Measurements from ENCODE around the gene TRPM2. TPM values are rescaled to one million over a fixed set of nuclear protein-coding genes. Genes with fewer than 3 reads are reported as not detected.

The TRPM2 gene
- total and polyA plus RNA-seq, 2 of the 8 experiments (the other 6 are each of a cell fraction or from before 2014, with no cell fraction given): 0.27 to 0.28 TPM

DNA sequence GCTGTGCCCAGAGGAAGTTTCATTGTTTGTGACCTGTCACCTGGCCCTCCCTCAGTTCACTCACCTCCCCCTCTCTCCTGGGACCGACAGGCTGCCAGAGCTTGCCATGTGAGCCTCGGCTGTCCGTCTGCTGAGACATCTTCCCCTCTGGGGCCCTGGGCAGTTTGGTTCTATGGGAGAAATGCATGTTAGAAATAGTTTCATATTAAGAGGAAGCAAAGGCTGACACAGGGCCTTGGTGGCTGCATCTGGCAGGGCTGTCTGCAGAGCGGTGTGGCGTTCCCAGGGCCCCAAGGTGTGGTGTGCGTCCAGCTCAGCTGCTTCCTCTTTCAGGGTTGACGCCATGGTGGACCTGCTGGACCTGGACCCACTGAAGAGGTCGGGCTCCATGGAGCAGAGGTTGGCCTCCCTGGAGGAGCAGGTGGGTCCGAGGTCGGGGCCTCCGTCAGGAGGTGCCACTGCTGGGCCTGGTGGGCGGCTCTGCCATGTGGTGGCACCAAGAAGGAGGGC is 69.9 kb downstream of the TRPM2 start:
- ChIA-PET CTCF (ENCODE audit: partially characterized antibody) (no interaction called here), POLR2A (ENCODE audit: partially characterized antibody) (no interaction called here)
- H2BK20ac ChIP-seq (ENCODE audit: low read length): no peak overlapping the region
- H2BK5ac ChIP-seq (ENCODE audit: low read depth, low read length): no peak overlapping the region
- H2AFZ ChIP-seq (ENCODE audit: low read length): no peak overlapping the region
- FAIRE-seq: no peak
- H3K56ac ChIP-seq (replicated peaks; ENCODE audit: insufficient read length, low read depth, low read length): no peak overlapping the region
- no peak overlapping the region for H3K14ac ChIP-seq (ENCODE audit: insufficient read length)
- no peak overlapping the region for H2BK12ac ChIP-seq (ENCODE audit: low read depth, low read length)
- peaks cover 8 to 13% of the 10 kb centered on the region in 2 experiments for H3K9me3 ChIP-seq (ENCODE audit: insufficient read depth in 2 of 2, low read depth in 1 of 2, low read length in 1 of 2)
- H3K79me2 ChIP-seq (ENCODE audit: control insufficient read depth in 1 of 2, insufficient read depth in 2 of 2, low read length in 2 of 2): no peaks in the 10 kb centered on the region
- H3K9ac ChIP-seq (replicated peaks in 1 of 4; ENCODE audit: extremely low read depth in 1 of 4, low read depth in 3 of 4, low read length in 3 of 4): no peak overlapping the region
- no peak overlapping the region for H3K4ac ChIP-seq (replicated peaks; ENCODE audit: insufficient read length, low read depth, low read length)
- H4K91ac ChIP-seq (replicated peaks; ENCODE audit: insufficient read length, low read length): no peak overlapping the region
- 88% methylated on average over 12 of the region's 12 CpGs; no CpG with 5 or more reads in 1 of the 2 experiments for WGBS, 2 experiments (ENCODE audit: extremely low coverage in 1 of 2, insufficient coverage in 1 of 2, insufficient read length in 1 of 2, insufficient replicate concordance in 2 of 2, low coverage in 1 of 2, low lambda C conversion rate in 2 of 2, missing lambda C conversion rate in 1 of 2)
- no peak for DNase-seq (ENCODE audit: low read depth in 1 of 2, low spot score in 2 of 2)
- H3K23me2 ChIP-seq (ENCODE audit: low read depth, low read length): peaks cover 10% of the 10 kb centered on the region; the same call in 1 of the 2 replicates
- H3K79me1 ChIP-seq (ENCODE audit: low read depth, low read length): no peaks in the 10 kb centered on the region
- no peak overlapping the region for H3K4me3 ChIP-seq (ENCODE audit: extremely low read depth in 1 of 4, insufficient read depth in 2 of 4, low read depth in 3 of 4, low read length in 4 of 4)
- no peaks in the 10 kb centered on the region; a peak in 2 of 7 replicates for H3K4me1 ChIP-seq (replicated peaks in 1 of 4; ENCODE audit: control insufficient read depth in 3 of 4, insufficient read depth in 4 of 4, low read length in 3 of 4)
- H2AK5ac ChIP-seq (ENCODE audit: low read depth, low read length): no peak overlapping the region
- H3K18ac ChIP-seq (ENCODE audit: extremely low read depth, low read length): no peak overlapping the region
- no peak overlapping the region for H4K5ac ChIP-seq (ENCODE audit: insufficient read length, low read depth, low read length)
- peaks cover 0 to 6% of the 10 kb centered on the region in 2 experiments for H4K20me1 ChIP-seq (replicated peaks in 1 of 2; ENCODE audit: control insufficient read depth in 1 of 2, insufficient read depth in 2 of 2, low read length in 2 of 2)
- peak overlapping the region; percentile 68; the same call in 1 of the 2 replicates for H4K8ac ChIP-seq (ENCODE audit: extremely low read depth, insufficient read depth, low read length)
- H3K23ac ChIP-seq (ENCODE audit: insufficient read length): no peak overlapping the region
- H2BK15ac ChIP-seq (ENCODE audit: low read length): no peak overlapping the region
- H3K27me3 ChIP-seq (replicated peaks in 1 of 4; ENCODE audit: control insufficient read depth in 3 of 4, extremely low read depth in 1 of 4, insufficient read depth in 3 of 4, low read length in 3 of 4): no peaks in the 10 kb centered on the region
- no peaks in the 10 kb centered on the region for H3K36me3 ChIP-seq (ENCODE audit: control insufficient read depth in 2 of 4, insufficient read depth in 4 of 4, low read length in 3 of 4)
- no peak overlapping the region for H3K27ac ChIP-seq (ENCODE audit: low read depth, low read length)
- no peak overlapping the region for H2BK120ac ChIP-seq (replicated peaks; ENCODE audit: low read depth, low read length)
- H3K4me2 ChIP-seq (ENCODE audit: insufficient read depth in 1 of 2, low read depth in 2 of 2, low read length in 2 of 2): no peak overlapping the region
- TF ChIP-seq SIX5 (IDR thresholded peaks at IDR 0.05; ENCODE audit: low read depth, low read length): no peak
- TF ChIP-seq CTBP2 (IDR thresholded peaks at IDR 0.05; ENCODE audit: borderline replicate concordance, insufficient read depth, insufficient read length, low read length): no peak
- no peak for TF ChIP-seq CREB1 (IDR thresholded peaks at IDR 0.05)
- no peak for TF ChIP-seq CBX5 (IDR thresholded peaks at IDR 0.05; ENCODE audit: low read depth, low read length)
- no peak for TF ChIP-seq TAF7 (optimal IDR thresholded peaks at IDR 0.05; ENCODE audit: borderline replicate concordance, low read depth, low read length)
- no peak for TF ChIP-seq ZNF274 (IDR thresholded peaks at IDR 0.05; ENCODE audit: borderline replicate concordance, extremely low read depth, low read length)
- no peak for TF ChIP-seq POLR2A (IDR thresholded peaks at IDR 0.05; ENCODE audit: control extremely low read depth in 1 of 2, low read depth in 2 of 2, low read length in 2 of 2)
- TF ChIP-seq E2F6 (IDR thresholded peaks at IDR 0.05): no peak
- no peak for TF ChIP-seq CEBPB (IDR thresholded peaks at IDR 0.05; ENCODE audit: low read depth, low read length)
- no peak for TF ChIP-seq TCF12 (IDR thresholded peaks at IDR 0.05; ENCODE audit: low read depth, low read length)
- no peak for TF ChIP-seq HDAC2 (IDR thresholded peaks at IDR 0.05; ENCODE audit: borderline replicate concordance in 1 of 2, low read depth in 2 of 2, low read length in 2 of 2)

Measured in H1 (cell line).